CMK (cell line): Measurements from ENCODE around the gene MUSTN1.

Experiments
- DNase-seq: peaks from one replicate; pipeline ENCODE4 v3.0.0-alpha.2; 2010; ENCODE audit warnings: low read depth

MUSTN1 gene

DNA sequence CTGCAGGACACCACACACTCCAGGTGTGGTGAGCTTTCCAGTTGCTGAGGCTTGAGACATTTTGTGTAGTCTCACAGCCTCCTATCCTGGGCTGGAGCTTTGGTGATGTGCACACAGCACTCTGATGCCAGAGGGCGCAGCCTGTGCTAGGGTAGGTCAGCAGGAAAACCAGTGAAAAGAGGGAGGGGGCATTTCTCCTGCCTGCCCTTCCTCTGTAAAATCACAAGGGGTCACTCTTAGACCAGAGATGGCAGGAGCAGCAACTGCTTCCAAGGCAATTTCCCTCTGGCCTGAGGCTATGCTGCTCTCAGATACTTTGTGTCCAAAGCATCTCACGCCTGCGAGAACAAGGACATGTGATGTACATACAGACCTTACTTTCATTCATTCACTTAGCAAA lies 16.5 kb upstream of the MUSTN1 start:
- peak; percentile 45 for DNase-seq

DNA sequence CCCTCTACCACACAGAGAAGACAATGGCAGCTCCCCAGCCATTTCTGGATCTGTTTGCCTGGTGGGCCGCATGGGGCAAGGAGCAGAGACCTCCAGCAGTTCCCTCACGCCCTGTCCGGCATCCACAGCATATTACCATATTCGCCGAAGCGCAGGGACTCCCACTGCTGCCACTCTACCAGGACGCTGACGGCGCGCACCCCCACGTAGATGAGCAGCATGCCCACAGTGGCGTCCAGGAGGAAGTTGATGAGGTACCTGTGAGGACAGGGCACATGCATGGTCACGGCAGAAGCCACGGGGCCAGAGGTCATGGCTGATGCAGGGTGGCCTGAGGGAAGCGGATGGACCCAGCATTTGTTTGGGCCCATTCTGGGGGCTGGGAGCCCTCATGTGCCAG lies 14.8 kb upstream of the MUSTN1 start:
- no peak for DNase-seq

DNA sequence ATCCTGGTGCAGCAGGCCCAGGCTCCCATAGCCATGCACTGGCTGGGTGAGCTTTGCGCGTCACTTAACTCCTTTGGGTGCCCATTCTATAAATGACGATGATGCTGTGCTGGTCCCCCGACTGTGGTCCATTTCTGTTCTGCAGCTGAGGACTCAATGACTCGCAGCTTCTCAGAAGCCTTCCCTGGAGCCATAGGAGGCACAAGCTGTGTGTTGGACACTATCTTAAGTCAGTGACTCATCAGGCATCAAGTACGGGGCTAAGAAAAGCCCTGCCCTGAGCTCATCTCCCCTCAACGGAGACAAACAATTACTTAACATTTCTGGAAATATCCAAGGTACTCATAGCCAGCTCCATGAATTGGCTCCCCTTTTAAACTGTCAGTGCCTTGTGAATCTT lies 13.8 kb upstream of the MUSTN1 start:
- no peak for DNase-seq

DNA sequence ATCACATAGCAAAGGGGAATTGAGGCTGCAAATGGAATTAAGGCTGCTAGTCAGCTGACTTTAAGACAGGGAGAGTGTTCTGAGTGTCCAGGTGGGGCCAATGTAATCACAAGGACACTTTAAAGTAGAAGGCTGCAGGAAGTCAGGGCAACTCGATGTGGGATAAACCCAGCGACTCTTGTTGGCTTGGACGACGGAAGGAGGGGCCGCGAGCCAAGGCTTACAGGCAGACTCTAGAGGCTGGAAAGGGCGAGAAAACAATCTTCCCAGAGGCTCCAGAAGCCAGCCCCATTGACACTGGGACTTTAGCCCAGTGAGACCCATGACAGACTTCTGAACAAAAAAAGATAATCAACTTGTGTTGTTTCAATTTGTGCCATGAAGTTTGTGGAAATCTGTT lies 12.9 kb upstream of the MUSTN1 start:
- no peak for DNase-seq

DNA sequence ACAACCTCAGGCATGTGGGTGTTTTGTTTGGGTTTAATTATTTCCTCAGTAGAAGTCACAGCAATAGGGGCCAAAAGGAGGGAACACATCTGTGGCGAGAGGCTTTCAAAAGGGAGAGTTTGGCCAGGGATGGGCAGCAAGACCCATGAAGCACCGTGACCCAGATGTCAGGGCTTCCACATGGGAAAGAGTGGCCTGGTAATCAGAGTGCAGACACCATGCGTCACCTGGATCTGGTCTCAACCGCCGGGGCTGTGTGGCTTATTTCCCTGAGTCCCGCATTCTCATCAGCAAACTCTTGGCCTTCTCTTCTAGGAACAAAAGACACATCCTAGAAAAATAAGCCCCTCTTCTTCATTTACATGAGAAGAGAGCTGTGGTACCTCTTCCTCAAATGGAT lies 12.4 kb upstream of the MUSTN1 start:
- no peak for DNase-seq

DNA sequence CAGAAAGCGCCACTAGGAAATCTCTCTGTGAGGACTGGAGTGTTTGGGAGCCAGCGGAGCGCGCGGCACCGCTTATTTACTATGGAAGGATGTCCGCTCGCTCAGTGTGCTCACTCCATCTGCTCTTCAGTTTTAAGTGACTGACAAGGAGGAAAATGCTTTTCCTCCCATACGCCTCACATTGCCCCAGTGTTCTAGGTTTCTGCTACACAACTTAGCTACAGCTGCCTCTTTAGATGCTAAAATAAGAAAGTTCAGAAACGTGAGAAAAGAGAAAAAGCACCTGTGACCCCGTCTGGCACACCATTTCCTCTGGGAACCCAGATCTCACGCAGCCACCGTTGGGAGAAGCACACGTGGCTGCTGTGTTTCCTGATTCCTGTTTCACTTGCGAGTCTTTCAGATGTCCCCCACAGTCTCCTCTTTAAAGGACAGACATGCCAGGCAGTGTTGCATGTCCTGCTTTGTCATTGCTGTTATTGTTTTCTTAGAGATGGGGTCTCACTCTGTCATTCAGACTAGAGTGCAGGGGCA lies 11.7 kb upstream of the MUSTN1 start:
- DNase-seq: no peak

DNA sequence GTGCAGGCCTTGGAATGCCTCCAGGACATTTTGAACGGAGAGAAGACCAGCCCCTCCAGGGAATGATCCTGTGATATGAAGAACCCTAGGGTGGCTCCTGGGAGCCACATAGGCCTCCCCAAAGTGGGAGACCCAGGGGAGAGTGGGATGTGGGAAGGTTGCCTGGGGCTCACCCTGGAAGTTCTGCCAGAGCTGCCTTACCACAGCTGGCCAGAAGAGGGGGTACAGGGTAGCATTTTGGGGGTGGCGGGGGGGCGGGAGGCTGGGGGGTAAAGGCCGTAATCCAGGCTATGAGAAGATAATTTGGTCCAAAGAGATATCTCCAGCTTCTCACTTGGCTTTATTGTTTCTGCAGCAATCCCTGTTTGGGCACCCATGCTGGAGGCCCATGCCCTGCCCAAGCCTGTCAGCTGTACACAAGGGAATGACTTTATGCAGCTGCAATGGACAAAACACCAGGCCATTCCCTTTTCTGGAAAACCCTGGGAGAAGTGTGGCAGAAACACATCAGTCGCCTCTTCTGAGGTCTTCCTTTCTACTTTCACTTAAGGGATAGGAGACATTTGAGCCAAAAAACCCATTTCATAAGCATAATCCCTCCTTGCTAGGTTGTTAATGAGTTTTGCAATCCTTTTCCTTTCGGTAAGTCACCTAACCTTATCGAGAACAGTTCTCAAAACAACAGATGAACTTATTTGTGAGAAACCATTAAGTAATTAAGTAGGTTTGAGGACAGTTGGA lies 11.0 kb upstream of the MUSTN1 start:
- DNase-seq: no peak

DNA sequence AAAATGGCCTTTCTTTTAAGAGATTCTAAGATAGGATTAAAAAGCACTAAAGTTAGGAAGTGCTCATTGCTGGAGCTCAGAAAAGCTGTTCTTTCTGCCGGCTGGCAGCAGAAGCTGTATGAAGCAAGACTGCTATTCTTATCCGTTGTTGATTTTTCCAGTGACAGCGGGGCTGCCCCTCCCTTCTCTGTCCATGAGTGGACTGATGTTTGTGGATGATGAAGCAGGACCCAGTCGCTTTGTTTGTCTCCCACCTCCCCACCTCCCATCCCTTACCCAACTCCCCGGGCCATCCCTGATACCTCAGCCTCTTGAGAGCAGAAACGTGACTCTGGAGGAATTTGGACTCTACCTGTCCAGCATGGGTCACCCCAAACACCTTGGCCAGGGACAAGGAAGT lies 10.3 kb upstream of the MUSTN1 start:
- DNase-seq: no peak

DNA sequence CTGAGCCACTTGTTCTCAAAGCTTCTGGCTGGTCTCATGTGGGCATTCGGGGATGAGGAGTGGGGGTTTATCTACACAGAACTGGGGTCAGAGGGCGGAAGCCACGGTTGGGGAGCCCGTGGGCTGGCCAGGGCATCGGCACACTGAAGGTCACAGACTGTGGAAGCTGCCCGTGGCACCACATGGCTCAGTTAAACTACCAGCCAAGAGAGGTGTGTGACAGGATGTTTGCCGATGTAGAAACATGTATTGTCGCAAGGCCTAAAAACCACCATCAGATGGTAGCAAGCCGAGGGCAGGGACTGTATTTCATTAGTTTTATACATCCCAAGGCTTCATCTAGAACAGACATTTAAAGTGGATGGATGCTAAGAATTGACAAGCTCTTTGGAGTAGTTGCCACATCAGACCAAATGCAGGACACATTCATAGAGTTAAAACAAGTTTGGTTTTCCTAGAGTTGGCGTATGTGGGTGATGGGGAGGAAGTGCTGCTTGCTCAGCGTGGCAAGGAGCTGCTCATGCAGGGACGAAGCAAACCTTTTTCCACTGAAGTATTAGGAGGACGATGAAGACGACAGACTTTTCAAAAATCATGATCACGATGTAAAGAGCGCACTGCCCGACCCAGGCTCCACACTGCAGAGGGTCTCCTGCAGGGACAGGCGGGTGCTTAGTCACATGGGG lies 9.6 kb upstream of the MUSTN1 start:
- DNase-seq: no peak

DNA sequence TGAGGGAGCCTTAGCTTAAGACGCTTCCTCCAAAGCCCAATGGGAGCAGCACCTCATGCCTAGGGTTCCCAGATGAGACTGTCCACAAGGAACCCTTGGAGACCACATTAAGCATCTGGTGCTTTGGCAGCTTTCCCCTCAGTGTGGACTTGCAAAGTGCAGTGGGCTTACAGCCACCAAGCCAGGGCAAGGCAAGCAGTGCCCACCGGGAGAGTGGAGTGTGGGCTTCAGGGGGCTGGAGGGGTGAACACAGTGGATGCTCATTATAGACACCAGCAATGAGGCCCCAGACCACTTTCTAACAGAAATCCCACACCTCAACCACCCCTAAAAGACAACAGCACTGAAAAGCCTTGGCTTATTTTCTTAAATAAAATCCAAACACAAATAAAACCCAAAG lies 9.1 kb upstream of the MUSTN1 start:
- DNase-seq: no peak

DNA sequence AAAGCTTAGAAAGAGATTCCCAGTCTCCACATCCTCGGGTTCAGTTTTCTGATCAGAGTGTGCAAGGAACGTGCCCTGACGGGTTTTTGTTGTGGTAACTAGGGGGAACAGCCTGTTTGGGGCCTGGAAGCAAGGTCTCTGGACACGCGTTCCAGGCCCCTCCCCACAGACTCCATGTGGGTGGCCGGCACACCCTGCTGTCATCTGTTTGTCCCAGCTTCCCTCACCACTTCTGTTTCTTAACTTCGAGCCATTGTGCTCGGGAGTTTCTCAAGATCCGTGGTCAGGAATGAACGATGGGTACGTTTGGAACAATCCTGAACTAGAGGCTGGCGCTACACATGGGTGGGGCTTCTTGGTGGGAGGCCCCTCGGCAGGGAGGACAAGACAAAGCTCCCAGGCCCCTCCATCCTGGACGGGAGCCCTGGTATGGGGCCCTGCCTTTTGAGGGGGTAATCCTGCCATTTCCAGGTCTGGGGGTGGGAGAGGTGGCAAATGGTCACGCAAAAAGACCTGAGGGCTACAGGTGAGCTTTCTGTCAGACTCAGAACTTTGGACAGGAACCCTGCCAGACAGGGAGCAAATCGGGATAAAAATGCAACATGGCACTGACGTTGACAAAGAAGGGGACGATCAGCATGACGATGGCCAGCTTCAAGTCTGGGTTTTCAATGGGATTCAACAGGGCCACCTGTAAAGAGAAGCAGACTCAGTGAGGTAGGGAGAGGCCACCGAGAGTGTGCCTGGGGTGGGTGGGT lies 8.5 kb upstream of the MUSTN1 start:
- no peak for DNase-seq

DNA sequence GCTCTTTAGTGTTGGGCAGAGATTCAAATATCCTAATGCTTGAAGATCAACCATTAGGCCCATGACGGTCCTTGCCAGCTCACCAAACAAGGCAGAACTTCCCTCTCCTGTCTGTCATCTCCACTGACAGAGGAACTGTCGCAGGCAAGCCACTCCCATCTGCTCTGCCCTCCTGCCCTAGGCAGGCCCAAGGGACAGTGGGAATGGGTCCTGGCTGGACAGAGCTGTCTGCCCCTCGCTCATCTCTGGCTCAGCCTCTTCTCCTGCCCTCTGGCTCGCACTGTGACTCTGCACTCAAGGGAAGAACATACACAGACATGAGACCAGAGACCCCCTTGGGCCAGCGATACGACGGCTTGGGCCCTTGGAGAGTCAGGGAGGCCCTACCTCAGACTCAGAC lies 7.6 kb upstream of the MUSTN1 start:
- DNase-seq: no peak

DNA sequence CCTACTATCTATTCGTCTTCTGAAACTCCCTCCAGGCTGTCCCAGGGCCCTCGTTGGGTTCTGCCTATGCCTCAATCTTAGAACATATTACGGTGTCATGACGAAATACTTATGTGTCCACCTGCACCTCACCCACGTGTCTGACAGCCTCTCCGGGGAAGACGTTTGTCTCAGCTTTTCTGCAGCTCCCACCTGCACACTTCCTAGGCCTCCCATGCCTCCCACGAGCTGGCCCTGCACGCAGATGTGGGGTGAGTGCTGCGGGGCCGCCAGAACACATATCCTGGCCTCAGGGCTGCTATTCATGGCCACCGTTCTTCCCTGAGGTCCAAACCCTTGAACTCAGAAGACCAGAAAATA lies 7.1 kb upstream of the MUSTN1 start:
- no peak for DNase-seq

DNA sequence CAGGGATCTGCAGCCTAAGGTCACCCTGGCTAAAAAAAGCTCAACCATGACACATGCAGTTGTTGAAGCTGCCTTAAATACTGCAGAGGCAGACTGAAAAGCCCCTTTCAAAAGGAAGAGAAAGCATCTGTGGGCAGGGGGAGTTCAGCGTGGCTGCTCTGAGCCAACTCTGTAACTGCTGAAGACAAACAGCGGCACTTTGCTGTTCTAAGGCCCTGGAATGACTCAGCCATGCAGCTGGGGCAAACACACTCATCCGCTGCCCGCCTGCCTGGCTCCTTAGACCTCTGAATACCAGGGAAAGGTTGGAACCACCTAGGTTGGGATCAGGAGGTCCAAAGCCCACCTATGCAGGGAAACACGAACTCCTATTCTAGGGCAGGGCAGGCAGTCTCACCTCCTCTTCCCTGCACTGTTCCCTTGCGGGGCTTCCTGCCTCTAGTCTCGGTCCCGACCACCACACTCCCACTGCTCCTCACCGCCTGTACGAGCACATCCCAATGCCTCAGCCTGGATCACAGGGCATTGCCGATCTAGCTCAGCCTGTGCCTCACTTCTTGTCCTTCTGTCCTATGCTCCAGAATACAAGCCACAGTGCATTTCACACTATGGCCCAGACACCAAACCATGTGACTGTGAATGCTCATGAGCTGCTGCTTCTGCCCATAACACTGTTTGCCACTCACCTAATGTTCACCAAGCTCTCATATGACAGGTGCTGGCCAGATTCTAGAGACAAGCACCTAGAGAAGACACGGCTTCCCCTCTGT lies 6.6 kb upstream of the MUSTN1 start:
- no peak for DNase-seq

DNA sequence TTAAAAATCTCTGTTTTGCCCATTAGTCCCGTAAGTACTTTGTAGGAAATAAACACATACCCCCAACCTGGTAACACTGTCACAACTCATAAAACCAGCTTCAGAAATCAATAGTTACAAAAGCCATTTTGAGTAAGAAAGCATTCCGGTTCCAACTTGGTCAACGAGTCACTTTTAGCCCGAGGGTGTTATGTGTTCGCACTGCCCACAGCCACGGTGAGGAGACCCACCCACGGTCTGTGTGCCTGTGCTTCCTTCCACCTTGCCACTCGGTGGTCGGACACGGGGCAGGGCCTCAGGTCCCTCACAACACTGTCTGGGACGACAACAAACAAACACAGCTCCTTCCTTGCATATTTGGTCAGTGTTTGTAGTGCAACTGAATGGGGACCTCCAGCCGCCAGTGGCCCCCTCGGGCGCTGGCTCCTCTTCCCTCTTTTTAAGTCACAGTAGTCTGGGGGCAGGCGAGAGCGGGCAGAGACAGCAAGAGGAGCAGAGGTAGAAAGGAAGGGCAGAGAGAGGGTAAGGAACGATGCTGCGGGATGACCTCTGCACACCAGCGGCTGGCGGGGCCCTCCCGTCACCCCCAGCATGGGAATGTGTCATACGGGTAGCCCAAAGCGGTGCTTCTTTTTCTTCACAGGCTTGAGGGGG lies 5.2 kb upstream of the MUSTN1 start:
- no peak for DNase-seq

DNA sequence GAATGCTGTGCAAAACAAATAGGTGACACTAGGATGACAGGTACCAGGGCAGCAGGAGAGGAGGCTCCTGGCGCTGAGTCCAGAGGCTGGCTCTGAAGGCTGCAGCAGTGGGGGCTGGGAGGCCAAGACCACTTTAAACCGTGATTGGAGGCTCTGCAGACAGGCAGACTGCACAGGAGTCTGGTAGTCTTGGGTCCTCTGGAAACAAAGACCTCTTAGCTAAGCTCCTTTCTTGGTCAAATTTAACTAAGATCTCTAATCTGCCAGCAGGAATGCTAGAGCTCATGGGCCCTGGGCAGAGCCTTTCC lies 4.4 kb upstream of the MUSTN1 start:
- DNase-seq: no peak

DNA sequence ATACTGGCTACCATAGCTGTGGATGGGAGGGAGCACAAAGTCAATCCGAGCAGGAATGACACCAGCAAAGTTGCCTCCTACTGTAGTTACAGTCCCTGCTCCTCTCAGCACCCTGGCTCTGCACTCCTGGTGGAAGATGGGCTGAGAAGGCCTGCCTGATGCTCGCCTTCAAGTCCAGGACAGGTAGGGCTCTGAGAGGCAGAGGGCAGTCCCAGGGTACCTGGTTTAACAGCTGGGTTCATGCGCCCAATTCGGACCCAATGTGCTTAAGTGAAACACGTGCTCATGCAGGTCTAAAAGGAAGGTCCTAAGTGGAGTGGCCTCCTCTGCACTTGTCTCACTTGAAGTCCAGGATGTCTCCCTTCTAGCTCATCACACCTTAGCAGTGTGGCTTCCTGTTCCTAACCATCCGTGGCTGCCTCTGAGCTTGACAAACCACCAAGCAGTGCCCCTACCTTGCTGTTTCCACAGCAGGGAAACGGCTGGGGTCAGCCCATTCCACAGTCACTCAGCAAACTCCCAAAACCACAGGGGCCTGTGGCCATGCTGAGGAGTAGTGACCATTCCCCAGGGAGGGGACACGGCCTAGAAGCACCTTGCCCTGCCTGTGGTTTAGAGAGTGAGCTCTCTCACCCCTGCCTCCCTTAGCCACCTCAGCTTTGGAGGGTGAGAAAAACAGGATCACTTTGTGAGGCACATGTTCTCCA lies 3.9 kb upstream of the MUSTN1 start:
- no peak for DNase-seq

DNA sequence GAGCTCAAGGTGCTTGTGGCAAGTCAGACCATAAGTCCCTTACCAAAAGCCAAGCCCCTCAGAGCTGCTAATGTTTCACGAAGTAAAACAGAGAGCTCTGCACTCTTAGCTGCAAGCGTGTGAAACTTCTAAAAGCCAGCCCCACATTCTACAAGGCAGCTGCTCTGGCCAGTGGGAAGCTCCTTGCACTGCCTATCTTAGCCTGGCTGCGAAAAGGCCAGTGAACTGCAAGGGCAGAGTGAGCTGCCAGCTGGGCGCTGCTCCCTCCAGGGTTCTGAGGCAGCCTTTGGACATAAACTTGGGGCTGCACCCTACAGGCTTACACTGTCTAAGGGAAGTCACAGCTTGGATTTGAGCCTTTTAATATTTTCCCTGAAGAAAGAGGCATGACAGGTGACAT lies 2.2 kb upstream of the MUSTN1 start:
- no peak for DNase-seq

DNA sequence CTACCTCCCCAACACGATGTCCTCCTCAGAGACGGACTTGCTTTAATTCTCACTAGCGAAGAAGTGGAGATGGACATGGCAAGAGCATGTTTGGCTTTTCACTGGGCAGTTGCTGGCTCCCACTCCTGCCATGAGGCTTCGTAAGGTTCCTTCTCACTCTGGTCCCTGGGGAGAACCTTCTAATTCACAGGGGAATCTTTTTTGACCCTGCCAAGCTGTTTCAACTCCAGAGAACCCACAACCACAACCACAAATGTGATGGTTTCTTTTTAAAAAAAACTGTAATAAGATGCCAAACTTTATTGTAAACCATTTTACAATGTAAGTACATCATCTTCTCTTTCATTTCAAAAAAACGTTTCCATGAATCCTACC lies 1.6 kb upstream of the MUSTN1 start:
- DNase-seq: no peak

DNA sequence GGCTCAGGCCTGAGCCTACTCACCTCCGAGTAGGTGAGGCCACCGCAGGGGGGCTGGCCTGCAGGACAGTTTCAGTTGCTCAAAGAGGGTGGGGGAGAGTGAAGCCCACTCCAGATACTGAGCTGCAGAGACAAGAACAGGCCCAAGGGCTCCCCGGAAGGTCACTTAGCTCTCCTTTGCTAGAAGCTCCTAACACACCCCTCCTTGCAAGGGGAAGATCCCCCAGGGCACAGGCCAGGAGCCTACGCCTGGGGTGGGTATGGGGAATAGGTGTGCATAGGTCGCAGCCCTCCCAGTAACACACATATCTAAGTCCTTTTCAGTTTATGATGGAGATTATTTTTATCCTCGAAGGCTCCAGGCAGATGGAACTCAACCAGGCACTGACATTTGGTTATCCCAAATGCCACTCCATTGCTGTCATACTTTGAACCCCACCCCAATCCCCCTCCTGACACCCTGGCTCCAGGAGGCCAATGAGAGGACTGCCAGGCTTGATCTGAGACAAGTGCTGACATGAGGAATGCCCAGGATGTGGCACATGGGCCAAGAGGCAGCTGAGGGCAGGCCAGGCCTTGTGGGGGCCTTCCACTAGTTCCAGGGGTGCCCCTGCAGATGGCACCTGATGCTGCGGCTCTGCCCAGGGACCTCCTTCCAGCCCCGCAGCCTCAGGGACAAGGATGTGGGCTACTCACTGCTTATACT lies 1.1 kb upstream of the MUSTN1 start:
- no peak for DNase-seq

DNA sequence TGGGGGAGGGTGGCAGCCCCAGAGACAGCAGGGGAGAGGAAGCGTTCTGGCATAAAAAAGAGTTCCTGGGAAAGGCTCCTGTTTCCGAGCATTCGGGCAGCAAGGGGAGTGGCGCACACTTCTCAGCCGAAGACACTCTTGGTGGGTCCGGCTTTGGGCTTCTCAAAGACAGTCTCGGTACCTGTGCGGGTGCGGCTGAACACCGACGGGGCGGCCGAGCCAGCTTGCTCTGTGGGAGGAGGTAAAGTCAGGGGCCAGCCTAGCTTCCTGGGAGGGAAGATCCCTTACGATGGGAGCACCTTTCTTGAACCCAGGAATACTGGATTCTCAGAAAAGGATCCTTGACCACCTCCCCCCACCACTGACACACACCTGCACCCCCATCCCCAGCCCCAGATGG lies 1.6 kb downstream of the MUSTN1 start:
- no peak for DNase-seq
